Uterus (tissue), 4 donors: ENCODE results near the gene AGTR1. TPM values are rescaled to one million over a fixed set of nuclear protein-coding genes. Genes with fewer than 3 reads are reported as not detected.

ENCODE experiments used
- DNase-seq, 2 donors: peaks; one replicate each; pipeline ENCODE4 v3.0.0-alpha.2; 2019 to 2020
- H3K27ac ChIP-seq, 2 donors: fragments of 200-600 bp; sonication (generic); 1 replicate in 1 of 2; 2 replicates in 1 of 2; pipeline ENCODE4 v1.5.1; 2016 to 2018
- H3K27me3 ChIP-seq, 2 donors: fragments of 200-600 bp; sonication (generic); one replicate each; pipeline ENCODE4 v1.5.1; 2018 to 2019; ENCODE audit warnings: control low read depth in 1 of 2
- H3K36me3 ChIP-seq, 2 donors: fragments of 200-600 bp; sonication (generic); one replicate each; pipeline ENCODE4 v1.5.1; 2019; ENCODE audit warnings: control low read depth in 1 of 2
- H3K4me1 ChIP-seq, 2 donors: fragments of 200-600 bp; sonication (generic); one replicate each; pipeline ENCODE4 v1.5.1; 2018 to 2019; ENCODE audit warnings: control low read depth in 1 of 2
- H3K4me3 ChIP-seq, 2 donors: fragments of 200-600 bp; sonication (generic); 1 replicate in 1 of 2; 2 replicates in 1 of 2; pipeline ENCODE4 v1.5.1; 2018 to 2019; ENCODE audit warnings: mild to moderate bottlenecking in 1 of 2
- H3K9me3 ChIP-seq, 2 donors: fragments of 200-600 bp; sonication (generic); one replicate each; pipeline ENCODE4 v1.5.1; 2019; ENCODE audit warnings: control low read depth in 1 of 2
- POLR2A ChIP-seq, 2 donors: fragments of 450-650 bp; IDR thresholded peaks; one replicate each; pipeline ENCODE4 v1.6.1; 2016; ENCODE audit warnings: antibody characterized with exemption in 2 of 2, mild to moderate bottlenecking in 1 of 2, moderate library complexity in 1 of 2
- intact Hi-C: fragments of 100-400 bp; cut with DNase I; formaldehyde crosslinking; loops from one replicate; pipeline ENCODE4 v1.15.1; 2023; ENCODE audit warnings: low total_unique reads
- total RNA-seq, 4 donors: library from RNA; depleted of rRNA in 3 of 4; stranded (reverse); fragments of >200 nt in 3 of 4; gene quantifications; one replicate each; pipeline versions ENCODE4 v1.1.0 to v1.2.4, GENCODE V29; 2014 to 2023
- TF ChIP-seq, protein P1 (sequence below), 4 experiments: fragments of 200-600 bp in 2 of 4; fragments of 450-650 bp in 2 of 4; sonication (generic) in 2 of 4; IDR thresholded peaks; one replicate each; pipeline ENCODE4 v1.5.1; 2016 to 2019; ENCODE audit warnings: antibody characterized with exemption in 4 of 4, mild to moderate bottlenecking in 2 of 4, moderate library complexity in 1 of 4
- donor health status: DM: yes; HTN: yes; CAD: no.

The AGTR1 gene
- total RNA-seq, 4 donors from 2014 or later: 5.4 to 41.2 (median 10.5) TPM

- no peak for DNase-seq
- H3K36me3 ChIP-seq: no peaks in the 10 kb centered on the region
- H3K27me3 ChIP-seq: no peaks in the 10 kb centered on the region
- H3K4me1 ChIP-seq: no peaks in the 10 kb centered on the region
- H3K27ac ChIP-seq: no peak overlapping the region
- TF ChIP-seq, protein P1, sequence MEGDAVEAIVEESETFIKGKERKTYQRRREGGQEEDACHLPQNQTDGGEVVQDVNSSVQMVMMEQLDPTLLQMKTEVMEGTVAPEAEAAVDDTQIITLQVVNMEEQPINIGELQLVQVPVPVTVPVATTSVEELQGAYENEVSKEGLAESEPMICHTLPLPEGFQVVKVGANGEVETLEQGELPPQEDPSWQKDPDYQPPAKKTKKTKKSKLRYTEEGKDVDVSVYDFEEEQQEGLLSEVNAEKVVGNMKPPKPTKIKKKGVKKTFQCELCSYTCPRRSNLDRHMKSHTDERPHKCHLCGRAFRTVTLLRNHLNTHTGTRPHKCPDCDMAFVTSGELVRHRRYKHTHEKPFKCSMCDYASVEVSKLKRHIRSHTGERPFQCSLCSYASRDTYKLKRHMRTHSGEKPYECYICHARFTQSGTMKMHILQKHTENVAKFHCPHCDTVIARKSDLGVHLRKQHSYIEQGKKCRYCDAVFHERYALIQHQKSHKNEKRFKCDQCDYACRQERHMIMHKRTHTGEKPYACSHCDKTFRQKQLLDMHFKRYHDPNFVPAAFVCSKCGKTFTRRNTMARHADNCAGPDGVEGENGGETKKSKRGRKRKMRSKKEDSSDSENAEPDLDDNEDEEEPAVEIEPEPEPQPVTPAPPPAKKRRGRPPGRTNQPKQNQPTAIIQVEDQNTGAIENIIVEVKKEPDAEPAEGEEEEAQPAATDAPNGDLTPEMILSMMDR (IDR thresholded peaks at IDR 0.05): no peak
- no peak for TF ChIP-seq POLR2A (IDR thresholded peaks at IDR 0.05)
- H3K4me3 ChIP-seq: no peak overlapping the region
- intact Hi-C loops: no loop called here
- H3K9me3 ChIP-seq: no peaks in the 10 kb centered on the region
Measured at GRCh38 chr3:148789146-148789545, 91.4 kb downstream of the AGTR1 start.

GRCh38 chr3:148789906-148790305 is 92.2 kb downstream of the AGTR1 start:
- Histone ChIP-seq H3K9me3 (no peaks in the 10 kb centered on the region), H3K4me3 (no peak overlapping the region)
- no peak for TF ChIP-seq POLR2A (IDR thresholded peaks at IDR 0.05)
- TF ChIP-seq, protein P1 (IDR thresholded peaks at IDR 0.05): no peak

DNA sequence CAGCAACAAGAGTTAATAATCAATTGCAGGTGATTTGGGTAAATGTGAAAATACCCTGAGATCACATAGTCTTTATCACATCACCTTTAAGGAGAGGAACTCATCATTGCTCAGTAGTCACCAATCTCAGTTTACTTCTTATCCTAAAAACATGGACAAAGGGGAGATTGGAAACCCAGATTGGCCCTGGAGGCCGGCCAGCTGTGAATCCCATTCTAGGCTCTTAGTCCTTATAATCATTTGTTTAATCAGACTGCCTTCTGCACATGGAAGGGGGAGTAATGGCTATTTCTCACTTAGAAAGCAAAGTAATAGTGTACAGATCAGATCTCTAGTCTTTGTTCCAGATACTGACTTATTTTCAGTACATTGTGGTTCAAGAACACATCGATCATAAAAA is 92.7 kb downstream of the AGTR1 start:
- Histone ChIP-seq H3K27me3 (no peaks in the 10 kb centered on the region), H3K9me3 (no peaks in the 10 kb centered on the region), H3K4me1 (no peaks in the 10 kb centered on the region), H3K27ac (peak overlapping the region in 1 of 2 donors; percentile 7), H3K4me3 (no peak overlapping the region), H3K36me3 (no peaks in the 10 kb centered on the region)
- TF ChIP-seq, protein P1 (IDR thresholded peaks at IDR 0.05): no peak
- TF ChIP-seq POLR2A (IDR thresholded peaks at IDR 0.05): no peak
- intact Hi-C loops: no loop called here
- DNase-seq: no peak

More at GRCh38 chr3:148789906-148790305, 92.2 kb downstream of the AGTR1 start:
- DNase-seq: no peak
- Histone ChIP-seq H3K4me1 (no peaks in the 10 kb centered on the region), H3K27me3 (no peaks in the 10 kb centered on the region), H3K36me3 (no peaks in the 10 kb centered on the region), H3K27ac (no peak overlapping the region)
- intact Hi-C loops: no loop called here

GRCh38 chr3:148790851-148791735 is 93.4 kb downstream of the AGTR1 start:
- peak in 1 of 2 donors; percentile 16 for DNase-seq

GRCh38 chr3:148791920-148792319 is 94.2 kb downstream of the AGTR1 start:
- H3K9me3 ChIP-seq: no peaks in the 10 kb centered on the region
- no peak overlapping the region for H3K4me3 ChIP-seq
- H3K36me3 ChIP-seq: no peaks in the 10 kb centered on the region
- H3K4me1 ChIP-seq: no peaks in the 10 kb centered on the region
- intact Hi-C loops: no loop called here
- no peaks in the 10 kb centered on the region for H3K27me3 ChIP-seq
- H3K27ac ChIP-seq: peak overlapping the region in 1 of 2 donors; percentile 27
- no peak for DNase-seq
- TF ChIP-seq POLR2A (IDR thresholded peaks at IDR 0.05): no peak
- TF ChIP-seq, protein P1 (IDR thresholded peaks at IDR 0.05): no peak

More at GRCh38 chr3:148790851-148791735, 93.4 kb downstream of the AGTR1 start:
- H3K9me3 ChIP-seq: no peaks in the 10 kb centered on the region
- H3K4me1 ChIP-seq: no peaks in the 10 kb centered on the region
- no peaks in the 10 kb centered on the region for H3K36me3 ChIP-seq
- no peaks in the 10 kb centered on the region for H3K27me3 ChIP-seq
- no peak overlapping the region for H3K4me3 ChIP-seq
- H3K27ac ChIP-seq: peak overlapping the region in 1 of 2 donors; percentile 27
- intact Hi-C loops: no loop called here
- TF ChIP-seq, protein P1 (IDR thresholded peaks at IDR 0.05): no peak
- no peak for TF ChIP-seq POLR2A (IDR thresholded peaks at IDR 0.05)
